SK-N-MC (cell line): ENCODE measurements around the gene CAPN5.

ENCODE experiments used
- DNase-seq: peaks from one replicate; pipeline ENCODE4 v3.0.0-alpha.2; 2011; ENCODE audit warnings: low read depth, low spot score
- H3K27ac ChIP-seq: fragments of 200-600 bp; sonication (generic); 2 replicates; pipeline ENCODE4 v1.5.1; 2016; ENCODE audit warnings: mixed run types
- H3K36me3 ChIP-seq: fragments of 200-600 bp; sonication (generic); 2 replicates; pipeline ENCODE4 v1.6.1; 2017; ENCODE audit warnings: antibody characterized with exemption, low read length, mixed read lengths; ENCODE audit not compliant: insufficient read depth
- H3K4me3 ChIP-seq: fragments of 200-600 bp; sonication (generic); 2 replicates; pipeline ENCODE4 v1.5.1; 2016
- H3K9ac ChIP-seq: fragments of 200-600 bp; sonication (generic); 2 replicates; pipeline ENCODE4 v1.8.0; 2017; ENCODE audit warnings: mixed run types, mixed read lengths; ENCODE audit not compliant: insufficient read length
- H3K9me3 ChIP-seq: fragments of 200-600 bp; sonication (generic); 2 replicates; pipeline ENCODE4 v1.6.1; 2017; ENCODE audit warnings: low read depth, mild to moderate bottlenecking, antibody characterized with exemption, low read length, moderate library complexity, mixed read lengths
- EZH2 ChIP-seq: fragments of 200-600 bp; sonication (generic); IDR thresholded peaks from one replicate; pipeline ENCODE4 v1.6.1; 2017; ENCODE audit warnings: antibody characterized with exemption
- FOXP2 ChIP-seq: optimal IDR thresholded peaks from 2 replicates; pipeline ENCODE3; 2011; ENCODE audit warnings: mild to moderate bottlenecking, moderate library complexity; ENCODE audit not compliant: insufficient read depth; ENCODE audit errors: extremely low read length, control extremely low read depth
- POLR2AphosphoS5 ChIP-seq: IDR thresholded peaks from 2 replicates; pipeline ENCODE4 v1.6.1; 2012; ENCODE audit warnings: mild to moderate bottlenecking, low read depth, low read length, borderline replicate concordance

CAPN5 gene

DNA sequence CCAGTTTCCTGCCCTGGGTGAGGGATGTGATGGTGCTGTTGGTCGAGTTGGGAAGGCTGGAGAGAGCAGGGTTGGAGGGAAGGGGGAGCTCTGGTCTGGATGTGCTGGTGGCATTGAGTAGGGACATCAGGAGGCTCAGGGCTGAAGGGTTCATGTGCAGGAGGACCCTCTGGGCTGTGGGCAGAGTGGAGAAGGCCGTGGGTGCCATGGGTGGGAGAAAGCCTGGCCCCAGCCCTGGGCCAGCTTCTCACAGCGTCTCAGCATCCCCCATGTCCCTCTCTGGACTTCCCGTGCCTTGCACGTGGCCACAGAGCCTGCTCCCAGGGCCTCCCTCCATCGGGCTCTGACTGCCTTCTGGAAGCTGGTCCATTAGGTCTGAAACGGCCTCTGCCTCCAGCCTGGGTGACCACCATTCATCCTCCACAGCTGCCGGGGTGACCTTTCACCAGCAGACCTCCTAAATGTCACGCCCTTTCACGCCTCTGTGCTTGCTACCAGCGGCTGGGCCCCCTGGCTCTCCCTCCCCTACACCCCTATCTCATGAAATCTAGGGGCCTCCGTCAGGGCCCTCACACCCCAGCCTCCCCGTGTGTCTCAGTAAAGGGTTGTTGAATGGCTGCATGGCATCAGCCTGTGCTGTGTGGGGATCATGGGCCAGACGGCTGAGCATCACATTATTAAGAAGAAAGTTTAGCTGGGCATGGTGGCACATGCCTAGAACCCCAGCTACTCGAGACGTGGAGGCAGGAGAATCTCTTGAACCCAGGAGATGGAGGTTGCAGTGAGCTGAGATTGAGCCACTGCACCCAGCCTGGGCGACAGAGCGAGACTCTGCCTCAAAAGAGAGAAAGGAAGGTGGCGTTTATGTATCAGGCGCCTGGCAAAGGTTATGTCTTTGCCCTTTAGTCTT lies 86.8 kb downstream of the CAPN5 start:
- H3K9ac ChIP-seq = no peak overlapping the region
- no peaks in the 10 kb centered on the region for H3K9me3 ChIP-seq
- H3K27ac ChIP-seq = no peak overlapping the region
- H3K4me3 ChIP-seq = no peak overlapping the region
- DNase-seq = no peak
- TF ChIP-seq POLR2AphosphoS5 = no peak
- TF ChIP-seq EZH2 = no peak
- TF ChIP-seq FOXP2 = no peak
- no peaks in the 10 kb centered on the region for H3K36me3 ChIP-seq

DNA sequence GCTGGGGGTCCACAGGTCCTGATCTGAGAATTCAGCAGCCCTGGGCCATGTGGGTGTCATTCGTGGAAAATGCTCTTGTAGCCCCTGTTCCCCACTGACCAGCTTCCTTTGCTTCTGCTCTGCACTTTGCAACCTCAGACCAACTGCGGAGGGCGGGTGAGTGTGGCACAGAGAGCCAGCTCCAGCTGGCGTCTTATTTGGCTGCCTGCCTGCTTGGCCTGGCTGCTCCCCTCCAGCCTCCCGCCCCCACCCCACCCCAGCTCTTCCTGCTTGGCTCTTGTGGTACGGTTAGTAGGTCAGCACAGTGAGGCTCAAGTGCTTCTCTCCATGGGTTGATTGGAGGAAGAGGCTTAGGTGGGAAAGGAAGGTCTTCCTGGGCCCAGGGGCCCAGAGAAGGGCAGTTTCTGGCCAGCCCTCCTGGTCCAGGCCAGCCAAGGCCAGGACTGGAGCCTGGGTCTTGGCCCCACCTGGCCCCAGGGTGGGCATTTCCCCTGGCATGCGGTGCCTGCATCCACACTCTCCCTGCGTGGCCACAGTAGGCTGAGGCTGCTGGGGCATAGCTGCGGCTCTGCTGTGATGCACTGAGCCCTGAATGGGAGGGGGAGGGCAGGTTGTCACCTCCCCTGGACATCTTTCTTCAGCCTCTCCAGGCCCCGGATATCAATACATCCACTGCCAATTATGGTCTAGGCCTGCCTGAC lies 87.8 kb downstream of the CAPN5 start:
- no peak for TF ChIP-seq EZH2
- TF ChIP-seq FOXP2 = no peak
- no peak for TF ChIP-seq POLR2AphosphoS5
- Histone ChIP-seq H3K36me3 (no peaks in the 10 kb centered on the region), H3K4me3 (no peak overlapping the region), H3K27ac (no peak overlapping the region), H3K9ac (no peak overlapping the region), H3K9me3 (no peaks in the 10 kb centered on the region)
- DNase-seq = no peak

DNA sequence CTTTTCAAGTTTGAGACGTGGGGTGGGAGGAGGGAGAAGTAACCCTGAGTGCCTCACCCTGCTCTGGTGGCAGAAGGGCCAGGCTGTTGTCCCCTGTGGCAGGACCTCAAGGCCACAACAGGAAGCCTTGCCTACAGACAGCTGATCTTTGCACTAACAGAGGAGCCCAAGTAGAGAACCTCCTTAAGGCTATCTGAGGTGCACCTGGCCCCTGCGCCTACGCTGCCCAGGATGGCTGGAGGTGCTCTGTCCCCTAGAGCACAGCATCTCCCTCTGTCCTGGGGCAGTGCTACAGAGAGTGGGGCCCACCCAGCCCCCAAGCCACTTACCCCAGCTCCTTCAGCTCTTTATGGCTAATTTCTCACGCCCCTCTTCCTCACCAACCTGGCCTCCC lies 88.3 kb downstream of the CAPN5 start:
- H3K4me3 ChIP-seq = no peak overlapping the region
- H3K27ac ChIP-seq = no peak overlapping the region
- TF ChIP-seq EZH2 (no peak), FOXP2 (no peak), POLR2AphosphoS5 (no peak)
- H3K9ac ChIP-seq = no peak overlapping the region
- H3K9me3 ChIP-seq = no peaks in the 10 kb centered on the region
- no peak for DNase-seq
- no peaks in the 10 kb centered on the region for H3K36me3 ChIP-seq

DNA sequence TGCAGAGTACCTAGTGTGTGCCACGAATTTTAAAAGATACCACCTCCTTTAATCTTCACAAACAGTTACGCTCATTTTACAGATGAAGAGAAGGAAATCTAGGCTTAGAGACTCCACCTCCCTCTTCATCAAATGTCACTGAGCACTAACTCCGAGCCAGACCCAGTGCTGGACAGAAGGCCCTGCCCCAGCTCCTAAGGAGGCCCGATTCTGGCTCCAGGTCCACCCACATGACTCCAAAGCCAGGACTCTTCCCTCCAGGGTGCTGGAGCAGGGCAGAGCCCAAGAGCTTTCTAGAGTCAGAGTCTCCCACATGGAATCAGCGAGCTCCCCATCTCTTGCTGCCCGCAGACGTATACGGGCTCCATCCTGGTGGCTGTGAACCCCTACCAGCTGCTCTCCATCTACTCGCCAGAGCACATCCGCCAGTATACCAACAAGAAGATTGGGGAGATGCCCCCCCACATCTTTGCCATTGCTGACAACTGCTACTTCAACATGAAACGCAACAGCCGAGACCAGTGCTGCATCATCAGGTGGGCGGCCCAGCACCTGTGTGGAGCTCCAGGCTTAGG lies 88.9 kb downstream of the CAPN5 start:
- Histone ChIP-seq H3K9me3 (no peaks in the 10 kb centered on the region), H3K36me3 (no peaks in the 10 kb centered on the region), H3K4me3 (no peak overlapping the region)

DNA sequence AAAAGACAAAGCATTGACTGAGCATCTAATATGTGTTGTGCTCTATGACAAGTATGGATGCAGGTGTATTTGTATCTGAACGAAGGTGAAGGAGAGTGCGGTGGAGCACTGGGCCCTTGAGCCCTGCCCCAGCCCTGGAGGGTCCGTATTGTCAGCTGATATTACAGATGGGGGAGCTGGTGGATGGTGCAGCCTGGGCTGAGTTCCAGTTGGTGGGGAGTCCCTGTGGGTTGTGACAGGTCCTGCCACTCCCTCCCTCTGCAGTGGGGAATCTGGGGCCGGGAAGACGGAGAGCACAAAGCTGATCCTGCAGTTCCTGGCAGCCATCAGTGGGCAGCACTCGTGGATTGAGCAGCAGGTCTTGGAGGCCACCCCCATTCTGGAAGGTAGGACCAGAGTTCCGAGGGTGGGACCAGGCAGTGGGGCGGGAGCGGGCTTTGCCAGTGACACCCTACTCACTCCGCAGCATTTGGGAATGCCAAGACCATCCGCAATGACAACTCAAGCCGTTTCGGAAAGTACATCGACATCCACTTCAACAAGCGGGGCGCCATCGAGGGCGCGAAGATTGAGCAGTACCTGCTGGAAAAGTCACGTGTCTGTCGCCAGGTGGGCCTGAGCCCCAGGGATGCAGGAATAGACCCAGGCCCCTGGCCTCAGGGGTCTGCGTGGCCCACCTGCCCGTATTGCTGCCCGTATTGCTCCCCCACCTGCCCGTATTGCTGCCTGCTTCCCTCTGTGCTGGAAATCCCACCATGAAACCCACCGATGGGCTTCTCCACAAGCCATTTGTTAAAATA lies 89.8 kb downstream of the CAPN5 start:
- Histone ChIP-seq H3K36me3 (no peaks in the 10 kb centered on the region), H3K27ac (no peak overlapping the region), H3K9ac (no peak overlapping the region), H3K9me3 (no peaks in the 10 kb centered on the region), H3K4me3 (no peak overlapping the region)
- TF ChIP-seq EZH2 (no peak), FOXP2 (no peak), POLR2AphosphoS5 (no peak)
- no peak for DNase-seq

More for the DNA sequence above, 88.9 kb downstream of the CAPN5 start:
- Histone ChIP-seq H3K9ac (no peak overlapping the region), H3K27ac (no peak overlapping the region)
- no peak for TF ChIP-seq FOXP2
- no peak for TF ChIP-seq EZH2
- TF ChIP-seq POLR2AphosphoS5 = no peak
- no peak for DNase-seq

DNA sequence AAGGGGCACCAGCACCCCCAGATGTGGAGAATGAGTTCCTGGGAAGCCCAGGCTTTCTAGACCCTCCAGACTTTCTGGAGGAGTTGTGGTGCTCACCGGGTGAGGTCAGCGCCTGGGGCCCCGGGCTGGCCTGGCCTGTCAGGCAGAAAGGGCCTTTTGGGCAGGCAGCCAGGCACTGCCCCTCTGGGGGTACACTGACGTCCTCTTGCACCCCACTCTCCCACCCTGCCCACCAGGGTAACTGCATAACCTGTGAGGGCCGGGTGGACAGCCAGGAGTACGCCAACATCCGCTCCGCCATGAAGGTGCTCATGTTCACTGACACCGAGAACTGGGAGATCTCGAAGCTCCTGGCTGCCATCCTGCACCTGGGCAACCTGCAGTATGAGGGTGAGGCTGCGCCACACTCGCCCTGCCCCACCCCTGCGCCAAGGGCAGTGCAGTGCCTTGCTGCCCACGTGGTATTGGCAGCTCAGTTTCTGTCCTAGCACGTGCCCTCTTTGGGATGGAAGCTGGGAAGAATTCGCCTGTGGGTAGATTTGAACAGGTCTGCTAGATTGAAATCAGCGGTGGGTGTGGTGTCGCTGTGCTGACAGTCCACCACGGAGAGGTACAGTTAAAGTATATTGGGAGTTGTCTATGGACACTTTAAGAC lies 91.4 kb downstream of the CAPN5 start:
- H3K27ac ChIP-seq = no peak overlapping the region
- no peak overlapping the region for H3K4me3 ChIP-seq
- H3K36me3 ChIP-seq = no peaks in the 10 kb centered on the region
- H3K9ac ChIP-seq = no peak overlapping the region
- TF ChIP-seq EZH2 (no peak), FOXP2 (no peak), POLR2AphosphoS5 (no peak)
- H3K9me3 ChIP-seq = no peaks in the 10 kb centered on the region
- no peak for DNase-seq

DNA sequence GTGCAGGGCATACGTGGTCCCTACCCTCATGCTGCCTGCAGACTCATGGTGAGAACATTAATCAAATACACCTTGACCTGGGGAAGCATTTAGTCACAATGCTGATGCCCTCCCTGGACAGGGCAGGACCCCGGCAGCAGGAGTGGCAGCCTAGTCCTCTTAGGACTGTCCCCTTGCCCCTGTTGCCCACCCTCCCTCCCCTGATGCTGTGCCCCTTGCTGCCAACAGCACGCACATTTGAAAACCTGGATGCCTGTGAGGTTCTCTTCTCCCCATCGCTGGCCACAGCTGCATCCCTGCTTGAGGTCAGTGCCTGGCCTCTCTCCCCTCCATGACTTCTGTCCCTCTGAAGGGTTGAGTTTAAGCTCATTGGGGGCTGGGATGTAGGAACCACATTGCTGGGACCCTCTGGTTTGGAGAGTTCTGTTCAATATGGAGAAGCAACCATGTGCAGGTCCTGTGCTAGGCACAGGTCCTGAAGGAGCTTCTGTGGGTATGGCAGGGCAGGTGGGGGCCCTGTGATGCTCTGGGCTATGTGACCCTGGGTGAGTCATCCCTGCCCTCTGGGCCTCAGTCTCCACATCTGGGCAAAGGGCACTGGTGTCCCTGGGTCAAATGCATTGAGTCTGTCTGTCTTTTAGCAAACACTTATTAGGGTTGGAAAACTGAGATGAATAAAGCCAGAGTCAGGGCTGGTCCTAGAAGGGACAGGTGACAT lies 92.6 kb downstream of the CAPN5 start:
- TF ChIP-seq POLR2AphosphoS5 (no peak), EZH2 (no peak), FOXP2 (no peak)
- H3K9me3 ChIP-seq = no peaks in the 10 kb centered on the region
- DNase-seq = no peak
- no peak overlapping the region for H3K9ac ChIP-seq
- no peaks in the 10 kb centered on the region for H3K36me3 ChIP-seq
- no peak overlapping the region for H3K4me3 ChIP-seq
- no peak overlapping the region for H3K27ac ChIP-seq
